ENCODE measurements around the gene ZNF512B. TPM values are rescaled to one million over a fixed set of nuclear protein-coding genes. Genes with fewer than 3 reads are reported as not detected.
"Not testable (repeated sequence)": the region's sequence is repeated elsewhere in the genome, so short reads cannot be mapped to it uniquely, and the experiment has no call there.

Gene ZNF512B, protein sequence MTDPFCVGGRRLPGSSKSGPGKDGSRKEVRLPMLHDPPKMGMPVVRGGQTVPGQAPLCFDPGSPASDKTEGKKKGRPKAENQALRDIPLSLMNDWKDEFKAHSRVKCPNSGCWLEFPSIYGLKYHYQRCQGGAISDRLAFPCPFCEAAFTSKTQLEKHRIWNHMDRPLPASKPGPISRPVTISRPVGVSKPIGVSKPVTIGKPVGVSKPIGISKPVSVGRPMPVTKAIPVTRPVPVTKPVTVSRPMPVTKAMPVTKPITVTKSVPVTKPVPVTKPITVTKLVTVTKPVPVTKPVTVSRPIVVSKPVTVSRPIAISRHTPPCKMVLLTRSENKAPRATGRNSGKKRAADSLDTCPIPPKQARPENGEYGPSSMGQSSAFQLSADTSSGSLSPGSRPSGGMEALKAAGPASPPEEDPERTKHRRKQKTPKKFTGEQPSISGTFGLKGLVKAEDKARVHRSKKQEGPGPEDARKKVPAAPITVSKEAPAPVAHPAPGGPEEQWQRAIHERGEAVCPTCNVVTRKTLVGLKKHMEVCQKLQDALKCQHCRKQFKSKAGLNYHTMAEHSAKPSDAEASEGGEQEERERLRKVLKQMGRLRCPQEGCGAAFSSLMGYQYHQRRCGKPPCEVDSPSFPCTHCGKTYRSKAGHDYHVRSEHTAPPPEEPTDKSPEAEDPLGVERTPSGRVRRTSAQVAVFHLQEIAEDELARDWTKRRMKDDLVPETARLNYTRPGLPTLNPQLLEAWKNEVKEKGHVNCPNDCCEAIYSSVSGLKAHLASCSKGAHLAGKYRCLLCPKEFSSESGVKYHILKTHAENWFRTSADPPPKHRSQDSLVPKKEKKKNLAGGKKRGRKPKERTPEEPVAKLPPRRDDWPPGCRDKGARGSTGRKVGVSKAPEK
- polyA plus RNA-seq (ENCODE audit: insufficient read length): 23.0 TPM

DNA sequence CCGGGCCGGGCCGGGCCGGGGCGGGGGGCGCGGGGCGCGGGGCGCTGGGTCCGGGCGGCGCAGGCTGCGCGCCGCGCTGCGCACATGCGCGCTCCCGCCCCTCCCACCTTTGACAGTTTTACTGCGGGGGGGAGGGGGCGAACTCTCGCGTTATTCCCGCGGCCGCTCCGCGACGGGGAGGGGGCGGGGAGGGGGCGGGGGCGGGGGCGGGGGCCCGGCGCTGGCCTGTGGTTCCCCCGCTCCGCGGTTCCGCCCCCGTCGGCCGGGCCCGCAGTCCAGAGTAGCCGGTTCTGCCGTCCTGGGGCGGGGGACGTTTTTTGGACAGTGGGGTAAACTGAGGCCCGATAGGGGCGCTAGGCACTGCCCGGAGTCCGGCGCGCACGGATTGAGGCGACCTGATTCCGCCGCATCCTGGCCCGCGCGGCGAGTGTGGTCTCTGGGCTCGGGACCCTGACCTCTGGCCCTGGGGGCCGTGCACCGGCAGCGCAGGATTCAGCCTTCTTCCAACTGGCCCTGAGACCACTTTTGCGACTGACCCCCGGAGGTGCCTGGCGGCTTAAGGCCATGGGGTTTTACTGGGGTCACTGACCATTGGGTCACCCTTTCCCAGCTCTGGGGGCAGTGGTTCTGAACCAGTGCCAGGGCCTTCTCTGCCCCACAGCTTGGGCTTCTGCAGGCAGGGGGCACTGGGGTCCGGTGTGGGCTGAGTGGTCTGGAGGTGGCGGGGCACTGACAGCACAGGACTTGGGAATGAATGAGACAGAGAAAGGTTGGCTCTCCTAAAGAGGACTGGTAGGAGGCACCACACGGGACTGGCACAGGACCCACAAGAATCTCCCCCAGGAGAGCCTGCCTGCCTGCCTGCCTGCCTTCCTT, at the start of gene ZNF512B:
ZNF512B (minus strand) TSS at position 93 of the 876 bp plus-strand sequence. CDS start 1,980 bp downstream, outside the sequence.
- DNase-seq (ENCODE audit: low read depth): no peak

DNA sequence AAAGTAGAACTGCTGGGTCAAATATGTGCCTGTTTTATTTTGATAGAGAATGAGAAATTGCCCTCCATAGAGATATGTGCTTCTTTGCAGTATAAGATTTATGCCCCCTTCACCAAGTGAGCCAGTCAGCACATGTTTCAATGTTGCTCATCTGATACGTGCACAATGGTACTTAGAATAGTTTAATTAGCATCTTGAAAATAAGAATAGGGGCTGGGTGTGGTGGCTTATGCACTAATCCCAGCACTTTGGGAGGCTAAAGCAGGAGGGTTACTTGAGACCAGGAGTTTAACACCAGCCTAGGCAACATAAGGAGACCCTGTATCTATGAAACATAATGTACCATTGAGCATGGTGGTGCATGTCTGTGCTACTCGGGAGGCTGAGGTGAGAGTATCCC, 45.9 kb upstream of the ZNF512B start:
- no peak for DNase-seq (ENCODE audit: low read depth)

DNA sequence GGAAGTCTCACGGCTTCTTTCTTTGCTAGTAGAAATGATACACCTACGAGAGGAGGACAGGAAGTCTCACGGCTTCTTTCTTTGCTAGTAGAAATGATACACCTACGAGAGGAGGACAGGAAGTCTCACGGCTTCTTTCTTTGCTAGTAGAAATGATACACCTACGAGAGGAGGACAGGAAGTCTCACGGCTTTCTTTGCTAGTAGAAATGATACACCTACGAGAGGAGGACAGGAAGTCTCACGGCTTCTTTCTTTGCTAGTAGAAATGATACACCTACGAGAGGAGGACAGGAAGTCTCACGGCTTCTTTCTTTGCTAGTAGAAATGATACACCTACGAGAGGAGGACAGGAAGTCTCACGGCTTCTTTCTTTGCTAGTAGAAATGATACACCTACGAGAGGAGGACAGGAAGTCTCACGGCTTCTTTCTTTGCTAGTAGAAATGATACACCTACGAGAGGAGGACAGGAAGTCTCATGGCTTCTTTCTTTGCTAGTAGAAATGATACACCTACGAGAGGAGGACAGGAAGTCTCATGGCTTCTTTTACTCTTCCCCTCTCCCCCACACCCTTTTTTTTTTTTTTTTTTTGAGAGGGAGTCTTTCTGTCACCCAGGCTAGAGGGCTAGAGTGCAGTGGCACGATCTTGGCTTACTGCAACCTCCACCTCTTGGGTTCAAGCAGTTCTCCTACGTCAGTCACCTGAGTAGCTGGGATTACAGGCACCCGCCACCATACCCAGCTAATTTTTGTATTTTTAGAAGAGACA, 42.8 kb upstream of the ZNF512B start:
- DNase-seq (ENCODE audit: low read depth): not testable (repeated sequence)

DNA sequence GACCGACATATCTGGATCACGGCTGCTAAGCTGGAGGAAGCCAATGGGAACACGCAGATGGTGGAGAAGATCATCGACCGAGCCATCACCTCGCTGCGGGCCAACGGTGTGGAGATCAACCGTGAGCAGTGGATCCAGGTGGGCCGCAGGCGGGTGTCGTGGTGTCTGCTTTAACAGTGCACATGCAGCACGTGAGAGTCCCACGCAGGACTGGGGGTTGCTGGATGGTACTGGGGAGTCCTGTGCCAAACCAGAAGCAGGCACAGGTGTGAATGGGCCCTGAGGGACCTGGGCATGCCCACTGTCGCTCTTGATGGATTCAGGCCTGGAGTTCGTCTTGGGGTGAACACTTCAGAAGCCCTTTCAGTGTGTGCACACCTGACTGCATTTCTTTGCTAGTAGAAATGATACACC, 41.6 kb upstream of the ZNF512B start:
- no peak for DNase-seq (ENCODE audit: low read depth)

DNA sequence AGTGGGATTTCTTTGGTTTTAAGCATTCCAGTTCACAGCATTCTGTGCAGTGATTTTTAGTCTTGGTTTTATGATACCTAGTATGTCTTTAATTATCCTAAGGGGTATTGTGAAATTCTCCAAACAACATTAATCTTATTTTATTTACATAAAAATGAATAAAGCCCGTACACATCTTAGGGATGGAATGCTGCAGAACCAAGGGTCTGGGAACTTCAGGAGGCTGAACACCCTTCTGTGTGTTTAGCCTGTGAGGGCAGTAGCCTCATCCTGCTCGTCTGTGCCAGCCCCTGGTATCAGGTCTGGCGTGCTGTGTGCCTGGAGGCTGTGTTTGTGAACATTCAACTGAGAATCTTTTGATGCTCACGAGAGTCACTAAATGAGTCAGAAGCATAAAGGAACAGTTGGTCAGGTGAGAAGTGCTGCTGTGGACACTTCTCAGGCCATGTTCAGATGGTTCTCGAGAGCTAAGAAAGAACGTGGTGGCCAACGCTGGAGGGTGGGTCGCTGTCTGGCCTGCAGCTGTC, 41.0 kb upstream of the ZNF512B start:
- no peak for DNase-seq (ENCODE audit: low read depth)

DNA sequence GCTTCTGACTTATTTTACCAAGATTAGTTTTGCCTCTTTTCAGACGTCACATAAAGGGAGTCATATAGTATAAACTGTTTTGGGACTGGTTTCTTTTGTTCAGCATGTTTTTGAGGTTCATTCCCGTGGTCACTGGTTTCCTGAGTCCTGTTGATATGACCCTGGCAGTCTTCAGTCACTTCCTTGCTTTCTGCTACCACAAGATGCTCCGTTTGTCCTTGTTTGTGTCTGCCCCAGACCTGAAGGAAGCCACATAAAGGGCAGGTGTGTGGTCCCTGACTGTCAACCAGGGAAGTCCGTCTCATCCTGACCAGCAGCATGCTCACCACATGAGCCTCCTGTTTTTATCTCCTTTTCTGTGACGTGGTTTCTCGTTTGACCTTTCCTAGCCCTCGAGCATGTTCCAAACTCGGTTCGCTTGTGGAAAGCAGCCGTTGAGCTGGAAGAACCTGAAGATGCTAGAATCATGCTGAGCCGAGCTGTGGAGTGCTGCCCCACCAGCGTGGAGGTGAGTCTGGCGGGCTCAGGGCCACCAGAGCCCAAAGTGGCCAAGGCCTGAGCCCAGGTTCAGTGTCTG, 40.2 kb upstream of the ZNF512B start:
- no peak for DNase-seq (ENCODE audit: low read depth)

DNA sequence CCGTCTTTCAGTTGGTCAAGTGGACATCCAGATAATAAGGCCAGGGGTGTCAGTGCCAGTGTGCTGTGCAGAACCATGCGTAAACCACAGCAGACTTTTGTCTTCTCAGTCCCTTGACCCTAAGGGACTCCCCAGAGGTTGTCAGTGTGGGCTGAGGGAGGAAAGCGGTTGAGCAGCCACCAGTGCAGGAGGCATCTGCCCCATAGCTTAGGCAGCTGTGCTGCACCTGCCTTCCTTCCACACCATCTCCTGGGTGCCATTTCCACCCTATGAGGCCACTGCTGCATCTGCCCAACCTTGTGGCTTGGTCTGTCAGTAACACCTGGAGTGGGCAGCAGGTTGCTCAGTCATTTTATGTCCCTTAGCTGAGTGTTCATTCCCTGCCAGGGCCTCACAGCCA, 37.2 kb upstream of the ZNF512B start:
- DNase-seq (ENCODE audit: low read depth): no peak

DNA sequence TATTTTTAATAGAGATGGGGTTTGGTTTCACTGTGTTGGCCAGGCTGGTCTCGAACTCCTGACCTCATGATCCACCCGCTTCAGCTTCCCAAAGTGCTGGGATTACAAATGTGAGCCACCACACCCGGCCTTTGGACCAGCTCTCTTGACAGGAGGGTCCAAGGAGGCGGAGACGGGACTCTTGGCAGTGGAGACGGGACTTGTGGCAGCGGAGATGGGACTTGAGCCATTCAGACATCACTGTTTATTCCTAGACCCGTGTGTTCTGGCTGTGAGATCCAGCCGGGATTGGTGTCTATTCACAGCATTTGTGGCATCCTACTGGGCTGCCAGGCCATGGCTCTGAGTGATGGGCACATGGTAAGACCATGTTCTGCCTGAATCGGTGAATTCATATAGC, 36.8 kb upstream of the ZNF512B start:
- DNase-seq (ENCODE audit: low read depth): no peak

DNA sequence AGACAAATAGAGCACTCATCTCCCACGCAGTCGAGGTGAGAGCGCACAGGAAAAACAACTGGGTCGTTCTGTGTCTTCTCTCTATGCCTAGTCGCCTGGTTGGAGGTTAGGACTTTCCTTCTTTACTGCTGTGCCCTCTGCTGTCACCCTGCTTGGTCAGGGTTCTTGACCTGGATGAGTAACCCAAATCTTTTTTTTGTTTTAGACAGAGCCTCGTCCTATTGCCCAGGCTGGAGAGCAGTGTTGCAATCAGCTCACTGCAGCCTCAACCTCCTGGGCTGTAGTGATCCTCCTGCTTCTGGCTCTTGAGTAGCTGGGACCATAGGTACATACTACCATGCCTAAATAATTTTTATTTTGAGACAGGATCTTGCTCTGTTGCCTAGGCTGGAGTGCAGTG, 35.7 kb upstream of the ZNF512B start:
- DNase-seq (ENCODE audit: low read depth): no peak

DNA sequence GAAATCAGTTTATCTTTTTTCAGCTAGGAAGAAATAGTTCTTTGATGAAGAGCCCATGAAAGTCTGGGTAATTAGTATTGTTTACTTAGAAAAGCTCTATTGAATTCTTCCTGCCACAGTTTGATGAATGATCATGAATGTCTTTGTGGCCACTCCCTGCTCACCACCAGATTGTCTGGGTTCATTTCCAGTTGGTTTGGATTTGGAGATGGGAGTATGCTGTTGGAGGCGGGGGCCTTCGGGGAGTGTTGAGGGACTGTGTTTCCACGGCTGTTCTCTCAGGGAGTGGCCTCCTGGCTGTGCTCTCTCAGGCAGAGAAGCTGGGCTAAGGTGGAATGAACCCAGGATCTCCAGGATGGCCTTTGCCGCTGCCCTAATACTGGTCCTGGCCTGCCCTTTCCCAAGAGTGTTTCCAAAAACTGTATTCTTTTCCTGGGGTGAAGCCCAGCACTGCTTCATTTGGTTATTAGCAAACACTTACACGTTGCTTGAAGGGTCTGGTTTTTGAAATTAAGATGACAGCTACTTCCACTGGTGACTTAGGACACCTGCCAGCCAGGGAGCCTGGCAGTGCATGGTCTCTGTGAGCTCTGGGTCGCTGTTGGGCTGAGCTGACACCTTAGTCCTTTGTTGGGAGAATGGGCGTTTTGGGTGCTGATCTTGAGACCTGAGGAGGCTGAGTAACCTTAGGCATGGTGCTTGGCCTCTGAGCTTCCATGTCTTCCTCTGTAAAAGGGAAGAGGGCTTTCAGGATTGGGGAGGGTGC, 34.4 kb upstream of the ZNF512B start:
- DNase-seq (ENCODE audit: low read depth): no peak

DNA sequence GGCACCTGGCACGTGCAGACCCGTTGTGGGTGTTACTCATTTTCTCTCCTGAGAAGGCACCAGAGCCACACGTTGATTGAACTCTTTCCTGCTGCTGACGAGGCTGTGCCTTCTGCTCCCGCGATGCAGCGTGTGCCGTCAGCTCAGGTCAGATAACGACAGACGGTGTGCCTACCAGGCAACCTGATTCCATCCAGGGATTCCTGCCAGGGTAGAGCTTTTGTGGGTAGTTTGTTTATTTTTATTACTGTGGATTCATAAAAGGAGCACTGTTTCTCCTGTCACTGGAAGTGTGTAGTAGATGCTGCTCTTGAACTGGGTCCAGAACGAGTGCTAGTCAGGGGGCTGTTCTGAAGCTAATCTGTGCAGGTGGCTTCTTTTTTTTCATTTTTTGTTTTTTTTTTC, 31.9 kb upstream of the ZNF512B start:
- no peak for DNase-seq (ENCODE audit: low read depth)

DNA sequence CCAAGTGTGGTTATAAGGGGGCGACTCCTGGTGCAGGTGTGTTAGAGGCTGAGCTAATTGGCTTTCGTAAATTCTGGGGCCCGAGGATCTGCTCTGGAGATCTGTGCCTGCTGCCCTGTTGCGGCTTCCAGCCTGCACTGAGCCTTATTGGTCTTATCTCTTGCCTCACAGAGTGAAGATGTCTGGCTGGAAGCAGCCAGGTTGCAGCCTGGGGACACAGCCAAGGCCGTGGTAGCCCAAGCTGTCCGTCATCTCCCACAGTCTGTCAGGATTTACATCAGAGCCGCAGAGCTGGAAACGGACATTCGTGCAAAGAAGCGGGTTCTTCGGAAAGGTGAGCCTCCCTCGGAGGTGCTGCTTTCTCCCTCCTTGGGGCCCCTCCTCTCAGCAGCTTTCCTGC, 31.2 kb upstream of the ZNF512B start:
- no peak for DNase-seq (ENCODE audit: low read depth)

DNA sequence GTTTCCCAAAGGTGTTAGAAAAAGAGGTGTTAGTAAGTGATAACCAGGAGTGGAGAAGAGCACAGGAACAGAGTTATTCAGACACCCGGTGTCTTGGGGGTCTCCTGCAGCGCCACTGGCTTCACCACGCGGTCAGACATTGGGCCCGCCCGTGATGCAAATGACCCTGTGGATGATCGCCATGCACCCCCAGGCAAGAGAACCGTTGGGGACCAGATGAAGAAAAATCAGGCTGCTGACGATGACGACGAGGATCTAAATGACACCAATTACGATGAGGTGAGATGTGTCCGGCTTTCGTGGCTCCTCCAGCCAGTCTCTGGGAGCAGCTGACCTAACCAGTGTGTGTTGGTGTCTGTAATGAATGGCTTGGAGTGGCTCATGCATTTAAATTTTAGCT, 13.2 kb upstream of the ZNF512B start:
- DNase-seq (ENCODE audit: low read depth): no peak

DNA sequence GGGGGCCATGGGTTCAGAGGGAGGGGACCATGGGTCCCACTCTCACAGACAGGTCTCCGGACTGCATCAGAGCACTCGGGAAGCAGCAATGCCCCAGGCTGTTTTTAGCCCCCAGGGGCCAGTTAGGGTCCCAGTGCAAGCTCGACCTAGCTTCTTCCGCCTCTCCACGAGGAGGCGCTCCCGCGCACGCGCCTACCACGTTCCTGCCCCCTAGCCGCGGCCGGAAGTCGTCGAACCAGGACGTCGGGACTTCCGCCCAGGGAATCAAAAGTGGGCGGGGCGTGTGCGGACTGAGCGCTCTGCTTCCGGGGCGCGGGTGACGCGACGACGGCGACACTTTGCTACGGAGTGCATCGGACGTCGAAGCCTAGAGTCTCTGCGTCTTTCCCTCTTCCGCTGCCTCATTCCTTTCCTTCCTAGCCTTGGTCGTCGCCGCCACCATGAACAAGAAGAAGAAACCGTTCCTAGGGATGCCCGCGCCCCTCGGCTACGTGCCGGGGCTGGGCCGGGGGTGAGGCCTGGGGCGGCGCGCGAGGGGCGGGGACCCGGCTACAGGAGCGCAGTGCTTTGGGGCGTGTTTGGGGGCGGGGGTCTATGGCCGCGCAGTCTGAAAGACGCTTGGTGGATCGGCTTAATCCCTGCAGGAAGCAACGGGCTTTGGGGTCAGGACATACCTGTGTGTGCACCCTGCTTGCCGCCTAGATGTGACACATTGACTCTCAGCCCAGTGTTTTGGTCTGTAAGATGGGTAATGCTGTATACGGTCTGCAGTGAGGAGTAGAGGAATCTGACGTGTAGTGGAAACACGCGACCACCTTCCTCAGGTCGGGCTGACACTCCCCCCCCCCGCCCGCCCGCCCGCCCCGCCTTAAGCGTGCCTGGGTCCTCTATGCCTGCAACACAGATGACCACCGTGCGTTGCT, 11.3 kb upstream of the ZNF512B start, which contains the start of gene PRPF6:
PRPF6 (plus strand) TSS at position 327 of the 923 bp plus-strand sequence; CDS start at position 441, 114 bp downstream.
- DNase-seq (ENCODE audit: low read depth): peak; percentile 81

DNA sequence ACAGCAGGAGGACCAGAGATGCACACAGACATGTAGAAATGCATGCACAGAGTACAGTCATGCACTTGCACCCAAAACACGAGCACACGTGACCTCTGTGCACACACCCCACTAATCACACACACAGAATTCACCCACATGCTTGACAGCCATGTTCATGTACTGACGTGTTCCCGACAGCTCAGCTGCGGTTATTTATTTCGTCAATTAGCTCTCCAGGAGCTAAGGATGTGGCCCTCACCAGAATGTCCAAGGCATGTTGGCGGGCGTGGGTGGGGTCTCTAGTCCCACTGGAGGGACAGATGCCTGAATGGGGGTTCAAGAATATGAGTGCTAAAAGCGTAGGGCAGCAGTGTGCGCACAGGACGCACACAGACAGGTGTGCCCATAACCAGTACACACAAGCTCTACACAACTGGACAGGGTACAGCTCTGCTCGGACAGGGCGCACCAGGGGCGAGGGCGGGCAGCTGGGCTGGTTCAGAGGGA, 10.6 kb upstream of the ZNF512B start:
- DNase-seq (ENCODE audit: low read depth): no peak

DNA sequence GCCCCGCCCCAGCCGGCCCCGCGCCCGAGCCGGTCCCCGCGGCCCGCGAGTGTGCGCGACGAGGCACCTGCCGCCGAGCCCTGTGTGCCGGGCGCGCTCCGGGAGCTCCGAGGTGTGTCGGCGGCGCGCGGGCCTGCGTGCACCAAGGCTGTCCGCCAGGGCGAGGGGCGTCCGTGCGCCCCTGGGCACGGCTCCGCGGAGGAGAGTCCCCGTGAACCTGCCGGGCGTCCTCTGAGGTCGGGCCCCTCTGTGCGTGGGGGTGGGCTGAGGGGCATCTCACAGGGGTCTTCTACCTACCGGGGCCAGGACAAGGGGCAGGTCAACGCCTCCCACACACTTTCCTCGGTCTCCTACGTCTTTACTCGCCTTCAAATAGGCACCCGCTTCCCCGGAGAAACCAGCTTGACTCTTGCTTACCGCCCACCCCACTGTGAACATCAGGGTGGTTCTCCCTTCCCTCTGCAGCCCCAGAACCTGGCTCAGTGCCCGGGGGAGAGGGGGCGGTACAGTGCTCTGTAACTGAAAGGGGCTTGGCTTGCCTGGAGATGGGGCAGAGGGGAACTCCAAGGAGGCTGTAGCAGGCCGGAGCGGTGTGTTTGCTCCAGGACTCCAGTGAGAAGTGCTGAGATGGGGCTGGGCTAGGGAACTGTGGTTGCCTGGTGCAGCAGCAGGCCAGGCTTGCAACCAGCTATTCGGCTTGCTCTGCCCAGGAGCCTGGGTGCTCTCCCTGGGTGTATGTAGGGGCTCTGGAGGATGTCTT, 10.0 kb upstream of the ZNF512B start, which contains the start of gene SAMD10:
SAMD10 (minus strand) TSS at position 86 of the 760 bp plus-strand sequence. CDS start 175 bp downstream, outside the sequence.
- DNase-seq (ENCODE audit: low read depth): no peak

DNA sequence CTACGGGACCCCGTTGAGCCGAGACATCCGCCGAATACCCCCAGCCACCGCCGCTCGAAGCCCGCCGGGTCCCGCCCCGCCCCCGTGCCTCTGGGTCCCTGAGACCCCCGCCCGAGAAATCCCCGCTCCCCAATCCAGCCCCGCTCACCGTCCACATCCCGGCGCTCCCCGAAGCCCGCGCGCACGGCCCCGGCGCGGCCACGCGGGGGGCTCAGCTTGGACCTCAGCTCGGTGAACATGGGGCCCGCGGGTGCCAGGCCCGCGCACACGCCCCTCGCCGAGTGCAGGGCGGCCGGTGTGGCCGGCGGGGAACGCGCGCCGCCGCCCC, 9.5 kb upstream of the ZNF512B start:
- DNase-seq (ENCODE audit: low read depth): no peak

All from forelimb muscle (tissue), 1 donor.